Measurements from ENCODE around the gene DGLUCY.

DNA sequence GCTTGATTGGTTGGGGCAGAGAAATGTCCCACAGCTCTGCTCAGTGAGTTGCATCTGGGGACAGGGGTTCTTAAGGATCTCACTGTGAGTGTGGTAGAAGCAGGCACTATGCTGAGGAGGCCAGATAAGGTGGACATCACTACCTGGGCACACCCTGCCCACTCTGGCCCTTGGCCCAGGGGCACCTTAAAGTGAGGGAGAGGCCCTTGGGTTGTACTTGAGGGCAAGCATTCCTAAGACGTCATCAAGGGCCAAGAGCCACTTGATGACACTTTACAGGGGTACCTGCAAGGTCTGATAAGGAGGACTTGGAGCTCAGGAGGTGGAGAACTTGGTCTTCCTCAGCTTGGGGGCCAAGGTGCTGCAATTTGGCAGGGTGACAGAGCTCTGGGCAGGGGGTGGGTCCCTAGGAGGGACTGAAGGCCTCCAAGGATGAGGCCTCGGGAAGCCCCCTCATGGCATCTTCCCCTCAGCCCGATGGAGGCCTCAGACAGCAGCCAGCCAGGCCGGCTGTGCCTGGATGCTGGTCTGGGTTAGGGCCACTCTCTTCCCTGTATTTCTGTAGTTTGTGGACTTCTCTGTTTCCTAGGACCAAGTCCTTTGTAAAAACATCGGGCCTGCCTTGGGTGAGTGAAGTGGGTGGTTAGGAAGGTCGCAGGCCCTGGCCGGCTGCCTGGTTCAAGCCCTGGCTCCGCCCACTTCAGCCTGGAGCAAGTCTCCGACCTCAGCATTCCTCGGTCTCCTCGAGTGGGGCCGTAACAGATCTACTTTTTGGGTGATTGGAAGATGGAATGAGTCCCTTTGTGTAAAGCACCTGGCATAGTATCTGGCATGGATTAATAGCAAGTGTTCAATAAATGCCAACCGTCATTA, 105.9 kb downstream of the DGLUCY start:
- TF ChIP-seq, protein P1, sequence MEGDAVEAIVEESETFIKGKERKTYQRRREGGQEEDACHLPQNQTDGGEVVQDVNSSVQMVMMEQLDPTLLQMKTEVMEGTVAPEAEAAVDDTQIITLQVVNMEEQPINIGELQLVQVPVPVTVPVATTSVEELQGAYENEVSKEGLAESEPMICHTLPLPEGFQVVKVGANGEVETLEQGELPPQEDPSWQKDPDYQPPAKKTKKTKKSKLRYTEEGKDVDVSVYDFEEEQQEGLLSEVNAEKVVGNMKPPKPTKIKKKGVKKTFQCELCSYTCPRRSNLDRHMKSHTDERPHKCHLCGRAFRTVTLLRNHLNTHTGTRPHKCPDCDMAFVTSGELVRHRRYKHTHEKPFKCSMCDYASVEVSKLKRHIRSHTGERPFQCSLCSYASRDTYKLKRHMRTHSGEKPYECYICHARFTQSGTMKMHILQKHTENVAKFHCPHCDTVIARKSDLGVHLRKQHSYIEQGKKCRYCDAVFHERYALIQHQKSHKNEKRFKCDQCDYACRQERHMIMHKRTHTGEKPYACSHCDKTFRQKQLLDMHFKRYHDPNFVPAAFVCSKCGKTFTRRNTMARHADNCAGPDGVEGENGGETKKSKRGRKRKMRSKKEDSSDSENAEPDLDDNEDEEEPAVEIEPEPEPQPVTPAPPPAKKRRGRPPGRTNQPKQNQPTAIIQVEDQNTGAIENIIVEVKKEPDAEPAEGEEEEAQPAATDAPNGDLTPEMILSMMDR (IDR thresholded peaks at IDR 0.05; ENCODE audit: borderline replicate concordance, extremely low read depth, low read length, poor library complexity, severe bottlenecking): no peak
- no peak for TF ChIP-seq EZH2 (IDR thresholded peaks at IDR 0.05; ENCODE audit: borderline replicate concordance, low read depth, low read length, severe bottlenecking)

Measured in DND-41 (cell line).